A549 (cell line): ENCODE data around the gene SPDYE6.

Experiments
- CEBPB ChIP-seq, 2 experiments: fragments of >200 bp in 1 of 2; sonication (Bioruptor Twin) in 1 of 2; formaldehyde crosslinking in 1 of 2; IDR thresholded peaks; 2 replicates each; pipeline ENCODE4 v1.6.1; 2012 to 2016
- EP300 ChIP-seq, 2 experiments: fragments of >200 bp; sonication (Bioruptor Twin); formaldehyde crosslinking; IDR thresholded peaks; 2 replicates in 1 of 2; 3 replicates in 1 of 2; pipeline ENCODE4 v1.6.1; 2016 to 2017
- JUN ChIP-seq, 2 experiments: fragments of >200 bp; sonication (Bioruptor Twin); formaldehyde crosslinking; IDR thresholded peaks; 2 replicates in 1 of 2; 3 replicates in 1 of 2; pipeline ENCODE4 v1.6.1; 2016 to 2017
- JUNB ChIP-seq: fragments of >200 bp; sonication (Bioruptor Twin); formaldehyde crosslinking; IDR thresholded peaks from 2 replicates; pipeline ENCODE4 v1.6.1; 2016
- NPAS2 ChIP-seq: fragments of 250-450 bp; sonication (Bioruptor Pico); IDR thresholded peaks from 2 replicates; pipeline ENCODE4 v1.8.0; 2022; ENCODE audit warnings: mild to moderate bottlenecking, moderate library complexity, borderline replicate concordance
- RCOR1 ChIP-seq: fragments of 150-350 bp; IDR thresholded peaks from 2 replicates; pipeline ENCODE4 v1.6.1; 2014; ENCODE audit warnings: antibody characterized with exemption, low read length, low read depth
- RNF2 ChIP-seq: fragments of 200-600 bp; sonication (generic); IDR thresholded peaks from 2 replicates; pipeline ENCODE4 v1.6.1; 2016; ENCODE audit warnings: low read depth, mild to moderate bottlenecking, antibody characterized with exemption, moderate library complexity, borderline replicate concordance
- TF ChIP-seq, protein P1 (sequence below): fragments of 150-350 bp; IDR thresholded peaks from 2 replicates; pipeline ENCODE4 v1.6.1; 2014; ENCODE audit warnings: low read depth, mild to moderate bottlenecking, low read length
- TF ChIP-seq, protein P2 (sequence below): fragments of >200 bp; sonication (Bioruptor Twin); formaldehyde crosslinking; IDR thresholded peaks from 3 replicates; pipeline ENCODE4 v1.5.1; 2016
- TF ChIP-seq, protein P3 (sequence below): fragments of 450-650 bp; IDR thresholded peaks from 2 replicates; pipeline ENCODE4 v1.6.1; 2014; ENCODE audit warnings: antibody characterized with exemption

DNA sequence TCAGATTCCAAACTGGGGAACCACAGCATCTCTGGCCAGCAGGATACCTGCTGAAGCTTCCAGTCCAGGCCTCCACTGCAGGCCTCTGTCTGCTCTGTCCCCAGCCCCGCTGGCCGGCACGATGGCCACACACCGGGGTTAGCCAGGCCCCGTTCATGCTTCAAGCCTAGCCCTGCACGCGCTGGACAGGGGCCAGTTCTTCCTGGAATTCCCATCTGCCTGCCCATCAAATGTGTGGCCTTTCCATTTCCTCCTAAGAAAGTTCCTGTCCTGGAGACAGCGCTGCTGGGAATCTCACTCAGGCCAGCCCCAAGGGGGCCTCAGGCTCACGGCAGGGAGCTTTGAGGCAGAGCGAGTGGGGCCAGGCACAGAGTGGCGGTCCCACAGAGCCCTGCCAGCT is 51.6 kb downstream of the SPDYE6 start:
- TF ChIP-seq NPAS2 (CRISPR knock-in tag) (no peak), JUN (IDR thresholded peaks at IDR 0.05) (no peak), RNF2 (no peak), RCOR1 (no peak), CEBPB (IDR thresholded peaks at IDR 0.05) (no peak), EP300 (IDR thresholded peaks at IDR 0.05) (no peak), JUNB (no peak)
- TF ChIP-seq, protein P1, sequence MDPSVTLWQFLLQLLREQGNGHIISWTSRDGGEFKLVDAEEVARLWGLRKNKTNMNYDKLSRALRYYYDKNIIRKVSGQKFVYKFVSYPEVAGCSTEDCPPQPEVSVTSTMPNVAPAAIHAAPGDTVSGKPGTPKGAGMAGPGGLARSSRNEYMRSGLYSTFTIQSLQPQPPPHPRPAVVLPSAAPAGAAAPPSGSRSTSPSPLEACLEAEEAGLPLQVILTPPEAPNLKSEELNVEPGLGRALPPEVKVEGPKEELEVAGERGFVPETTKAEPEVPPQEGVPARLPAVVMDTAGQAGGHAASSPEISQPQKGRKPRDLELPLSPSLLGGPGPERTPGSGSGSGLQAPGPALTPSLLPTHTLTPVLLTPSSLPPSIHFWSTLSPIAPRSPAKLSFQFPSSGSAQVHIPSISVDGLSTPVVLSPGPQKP, result no peak
- TF ChIP-seq, protein P2, sequence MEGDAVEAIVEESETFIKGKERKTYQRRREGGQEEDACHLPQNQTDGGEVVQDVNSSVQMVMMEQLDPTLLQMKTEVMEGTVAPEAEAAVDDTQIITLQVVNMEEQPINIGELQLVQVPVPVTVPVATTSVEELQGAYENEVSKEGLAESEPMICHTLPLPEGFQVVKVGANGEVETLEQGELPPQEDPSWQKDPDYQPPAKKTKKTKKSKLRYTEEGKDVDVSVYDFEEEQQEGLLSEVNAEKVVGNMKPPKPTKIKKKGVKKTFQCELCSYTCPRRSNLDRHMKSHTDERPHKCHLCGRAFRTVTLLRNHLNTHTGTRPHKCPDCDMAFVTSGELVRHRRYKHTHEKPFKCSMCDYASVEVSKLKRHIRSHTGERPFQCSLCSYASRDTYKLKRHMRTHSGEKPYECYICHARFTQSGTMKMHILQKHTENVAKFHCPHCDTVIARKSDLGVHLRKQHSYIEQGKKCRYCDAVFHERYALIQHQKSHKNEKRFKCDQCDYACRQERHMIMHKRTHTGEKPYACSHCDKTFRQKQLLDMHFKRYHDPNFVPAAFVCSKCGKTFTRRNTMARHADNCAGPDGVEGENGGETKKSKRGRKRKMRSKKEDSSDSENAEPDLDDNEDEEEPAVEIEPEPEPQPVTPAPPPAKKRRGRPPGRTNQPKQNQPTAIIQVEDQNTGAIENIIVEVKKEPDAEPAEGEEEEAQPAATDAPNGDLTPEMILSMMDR, result no peak
- TF ChIP-seq, protein P3, sequence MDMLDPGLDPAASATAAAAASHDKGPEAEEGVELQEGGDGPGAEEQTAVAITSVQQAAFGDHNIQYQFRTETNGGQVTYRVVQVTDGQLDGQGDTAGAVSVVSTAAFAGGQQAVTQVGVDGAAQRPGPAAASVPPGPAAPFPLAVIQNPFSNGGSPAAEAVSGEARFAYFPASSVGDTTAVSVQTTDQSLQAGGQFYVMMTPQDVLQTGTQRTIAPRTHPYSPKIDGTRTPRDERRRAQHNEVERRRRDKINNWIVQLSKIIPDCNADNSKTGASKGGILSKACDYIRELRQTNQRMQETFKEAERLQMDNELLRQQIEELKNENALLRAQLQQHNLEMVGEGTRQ, result no peak
